ENCODE results near the gene ZFP57. TPM values are rescaled to one million over a fixed set of nuclear protein-coding genes. Genes with fewer than 3 reads are reported as not detected.

The ZFP57 gene
- total and polyA plus RNA-seq, 2 experiments from 2014 or later, result 0.59 to 0.84 TPM

DNA sequence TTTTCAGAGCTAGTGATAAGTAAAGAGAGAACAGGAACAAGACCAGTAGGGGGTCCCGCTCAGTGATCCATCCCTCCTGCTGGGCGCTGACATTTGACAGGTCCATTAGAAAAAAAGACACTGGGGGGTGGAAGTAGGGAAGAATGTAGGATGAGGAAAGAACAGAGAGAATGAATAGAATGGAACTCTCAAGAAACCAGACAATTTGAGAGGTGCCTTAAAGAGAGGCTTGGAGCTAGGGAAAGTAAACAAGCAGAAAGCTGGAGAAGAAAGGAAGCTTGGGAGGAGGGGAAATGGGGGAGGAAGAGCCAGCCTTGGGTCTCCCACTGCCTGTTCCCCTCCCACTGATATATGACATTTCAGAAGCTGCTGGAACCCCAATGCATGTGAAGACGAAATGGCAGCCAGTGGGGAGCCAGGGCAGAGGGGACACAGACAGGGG, 56.4 kb downstream of the ZFP57 start:
- no peaks in the 10 kb centered on the region for H3K9me2 ChIP-seq (ENCODE audit: insufficient read depth)
- H3K4me1 ChIP-seq (ENCODE audit: insufficient read depth), result peaks cover 60% of the 10 kb centered on the region
- peak overlapping the region; percentile 86 for H3K27ac ChIP-seq (ENCODE audit: low read depth)
- Mint-ChIP-seq H3K4me1 (peaks cover 72% of the 10 kb centered on the region), H3K4me3 (peak overlapping the region; percentile 86), H3K27me3 (ENCODE audit: insufficient read depth, low read depth, poor library complexity) (peaks cover 38% of the 10 kb centered on the region), H3K9me3 (no peaks in the 10 kb centered on the region), H3K36me3 (ENCODE audit: low read depth) (peaks cover 65% of the 10 kb centered on the region), H3K27ac (peak overlapping the region; percentile 47)
- no peak overlapping the region for H2AFZ ChIP-seq
- peak overlapping the region; percentile 96 for H3K4me3 ChIP-seq
- H3K27me3 ChIP-seq (ENCODE audit: insufficient read depth), result no peaks in the 10 kb centered on the region
- no peak for ATAC-seq
- H3K79me2 ChIP-seq (replicated peaks; ENCODE audit: insufficient read depth), result peaks cover 79% of the 10 kb centered on the region
- DNase-seq (ENCODE audit: low spot score), result peak; percentile 58
- peaks cover 24% of the 10 kb centered on the region for H4K20me1 ChIP-seq (replicated peaks; ENCODE audit: insufficient read depth)
- H3F3A ChIP-seq (replicated peaks; ENCODE audit: low read depth), result peaks cover 51% of the 10 kb centered on the region
- TF ChIP-seq REST (IDR thresholded peaks at IDR 0.05; ENCODE audit: unreplicated experiment) (no peak), CTCF (conservative IDR thresholded peaks at IDR 0.05; ENCODE audit: low read depth in 2 of 2) (no peak), ETS1 (IDR thresholded peaks at IDR 0.05) (peak; percentile 39; the same call in 1 of the 2 replicates), EZH2 (IDR thresholded peaks at IDR 0.05; ENCODE audit: low read depth, unreplicated experiment) (no peak), JUNB (IDR thresholded peaks at IDR 0.05; ENCODE audit: unreplicated experiment) (no peak), ZNF462 (CRISPR knock-in tag; IDR thresholded peaks at IDR 0.05) (no peak), ZNF331 (CRISPR knock-in tag; IDR thresholded peaks at IDR 0.05; ENCODE audit: low read depth) (no peak), ZNF114 (CRISPR knock-in tag; IDR thresholded peaks at IDR 0.05) (no peak), EZH2phosphoT487 (IDR thresholded peaks at IDR 0.05; ENCODE audit: unreplicated experiment) (no peak), STAT1 (IDR thresholded peaks at IDR 0.05; ENCODE audit: unreplicated experiment) (no peak), POLR2AphosphoS5 (IDR thresholded peaks at IDR 0.05; ENCODE audit: low read depth) (no peak), CREB1 (CRISPR knock-in tag; IDR thresholded peaks at IDR 0.05; ENCODE audit: low read depth) (no peak), NANOG (IDR thresholded peaks at IDR 0.05; ENCODE audit: borderline replicate concordance) (peak; percentile 45)
- H3K4me2 ChIP-seq, result peak overlapping the region; percentile 98
- peaks cover 39% of the 10 kb centered on the region for H3K36me3 ChIP-seq (ENCODE audit: insufficient read depth)

All from GM23338 (cell line).